ENCODE measurements around the gene CFAP251. TPM values are rescaled to one million over a fixed set of nuclear protein-coding genes. Genes with fewer than 3 reads are reported as not detected.

Gene CFAP251
- total and polyA plus RNA-seq, 2 donors (not counting 3 experiments of a cell fraction or from before 2014, with no cell fraction given), result 3.3 to 4.0 TPM

DNA sequence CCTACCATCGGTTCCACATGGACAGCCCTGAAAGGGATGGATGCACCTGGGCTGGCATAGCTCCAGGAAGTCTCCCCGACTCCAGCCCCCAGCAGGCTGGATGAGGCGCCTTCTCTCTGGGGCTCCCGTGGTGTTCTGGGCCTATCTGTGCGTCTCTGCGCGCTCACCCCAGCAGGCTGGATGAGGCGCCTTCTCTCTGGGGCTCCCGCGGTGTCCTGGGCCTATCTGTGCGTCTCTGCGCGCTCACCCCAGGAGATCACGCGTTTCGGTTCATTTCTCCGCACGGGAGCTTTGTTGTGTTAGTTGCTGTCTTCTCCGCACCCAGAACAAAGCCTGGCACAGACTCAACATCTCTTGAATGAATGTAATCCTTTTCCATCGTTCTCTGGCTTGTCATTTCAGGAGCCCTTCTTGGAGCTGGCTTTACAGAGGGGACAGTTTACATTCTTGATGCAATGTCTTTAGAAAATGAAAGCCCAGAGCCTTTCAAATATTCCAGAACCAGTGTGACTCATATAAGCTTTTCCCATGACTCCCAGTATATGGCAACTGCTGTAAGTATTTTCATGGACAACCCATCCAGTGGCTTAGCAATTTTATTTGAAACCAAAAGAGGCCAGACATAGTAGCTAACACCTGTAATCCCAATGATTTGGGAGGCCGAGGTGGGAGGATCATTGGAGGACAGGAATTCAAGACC, 40.3 kb downstream of the CFAP251 start:
- H3K9ac ChIP-seq (replicated peaks; ENCODE audit: extremely low read depth, insufficient read depth, low read length), result no peak overlapping the region
- no peaks in the 10 kb centered on the region for H3K4me1 ChIP-seq (ENCODE audit: control insufficient read depth, extremely low read depth, insufficient read depth, low read length)
- dilution Hi-C loops (cut with MboI; ENCODE audit: extremely low pct_ligation_motif_present, low sequenced_read_pairs), result no loop called here
- H3K79me2 ChIP-seq (ENCODE audit: control insufficient read depth, insufficient read depth, low read length), result no peaks in the 10 kb centered on the region
- H3K4me3 ChIP-seq (replicated peaks in 1 of 3; ENCODE audit: insufficient read depth in 1 of 3, low read depth in 1 of 3, low read length in 3 of 3), result no peak overlapping the region
- H3K36me3 ChIP-seq (ENCODE audit: control insufficient read depth in 2 of 2, extremely low read depth in 1 of 2, insufficient read depth in 2 of 2, low read length in 2 of 2), result no peaks in the 10 kb centered on the region
- no peaks in the 10 kb centered on the region for H4K20me1 ChIP-seq (replicated peaks; ENCODE audit: control insufficient read depth, extremely low read depth, insufficient read depth, low read length)
- CTCF ChIA-PET, result interaction anchor here (1.6 to 3.6 kb wide), 3 partner anchors 10 to 40 kb away, joined by 3 to 13 read pairs (median 5); partner anchors contain the start of gene CFAP251
- no peaks in the 10 kb centered on the region for H3K27me3 ChIP-seq (ENCODE audit: control insufficient read depth in 2 of 2, insufficient read depth in 2 of 2, low read length in 2 of 2)
- BruUV-seq (replicated peaks), result no TSS peak
- no peaks in the 10 kb centered on the region for H3K9me3 ChIP-seq (replicated peaks; ENCODE audit: control insufficient read depth, insufficient read depth, low read length)
- TF ChIP-seq, protein P1, sequence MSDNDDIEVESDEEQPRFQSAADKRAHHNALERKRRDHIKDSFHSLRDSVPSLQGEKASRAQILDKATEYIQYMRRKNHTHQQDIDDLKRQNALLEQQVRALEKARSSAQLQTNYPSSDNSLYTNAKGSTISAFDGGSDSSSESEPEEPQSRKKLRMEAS (IDR thresholded peaks at IDR 0.05; ENCODE audit: insufficient read depth, insufficient read length), result no peak
- TF ChIP-seq POLR2AphosphoS5 (IDR thresholded peaks at IDR 0.05; ENCODE audit: insufficient read depth, low read depth, low read length), result no peak
- TF ChIP-seq POLR2A (IDR thresholded peaks at IDR 0.05; ENCODE audit: low read depth, low read length), result no peak
- no peak for TF ChIP-seq FOS (IDR thresholded peaks at IDR 0.05; ENCODE audit: borderline replicate concordance, insufficient read depth, low read length)
- no peak for TF ChIP-seq EZH2 (IDR thresholded peaks at IDR 0.05; ENCODE audit: borderline replicate concordance, low read depth, low read length, severe bottlenecking)
- no peak for TF ChIP-seq CTCF (IDR thresholded peaks at IDR 0.05; ENCODE audit: extremely low read depth in 1 of 2, insufficient read depth in 1 of 2, low read depth in 1 of 2, low read length in 2 of 2)
- TF ChIP-seq JUN (IDR thresholded peaks at IDR 0.05; ENCODE audit: borderline replicate concordance, insufficient read depth, insufficient read length, low read depth), result no peak
- TF ChIP-seq GATA2 (IDR thresholded peaks at IDR 0.05; ENCODE audit: insufficient read depth, insufficient read length, low read depth, low read length), result no peak
- no peak for TF ChIP-seq MYC (IDR thresholded peaks at IDR 0.05; ENCODE audit: low read depth, low read length)
- FAIRE-seq (no peak), DNase-seq (ENCODE audit: low read depth, low spot score) (no peak)
- no peak overlapping the region for H3K27ac ChIP-seq (ENCODE audit: insufficient read depth, low read depth, low read length)
- no peaks in the 10 kb centered on the region for H3K9me1 ChIP-seq (replicated peaks; ENCODE audit: control insufficient read depth, extremely low read depth, insufficient read depth, low read length)
- H3K4me2 ChIP-seq (ENCODE audit: insufficient read depth, low read length), result no peak overlapping the region
- no peak overlapping the region for H2AFZ ChIP-seq (ENCODE audit: low read depth, low read length)
- POLR2A ChIA-PET, result no interaction called here
- intact Hi-C loops (cut with micrococcal nuclease), result no loop called here
